ENCODE data around the gene EFHC1. TPM values are rescaled to one million over a fixed set of nuclear protein-coding genes. Genes with fewer than 3 reads are reported as not detected.

Gene EFHC1
- total RNA-seq, 1 experiment from 2014 or later, result 12.4 TPM

DNA sequence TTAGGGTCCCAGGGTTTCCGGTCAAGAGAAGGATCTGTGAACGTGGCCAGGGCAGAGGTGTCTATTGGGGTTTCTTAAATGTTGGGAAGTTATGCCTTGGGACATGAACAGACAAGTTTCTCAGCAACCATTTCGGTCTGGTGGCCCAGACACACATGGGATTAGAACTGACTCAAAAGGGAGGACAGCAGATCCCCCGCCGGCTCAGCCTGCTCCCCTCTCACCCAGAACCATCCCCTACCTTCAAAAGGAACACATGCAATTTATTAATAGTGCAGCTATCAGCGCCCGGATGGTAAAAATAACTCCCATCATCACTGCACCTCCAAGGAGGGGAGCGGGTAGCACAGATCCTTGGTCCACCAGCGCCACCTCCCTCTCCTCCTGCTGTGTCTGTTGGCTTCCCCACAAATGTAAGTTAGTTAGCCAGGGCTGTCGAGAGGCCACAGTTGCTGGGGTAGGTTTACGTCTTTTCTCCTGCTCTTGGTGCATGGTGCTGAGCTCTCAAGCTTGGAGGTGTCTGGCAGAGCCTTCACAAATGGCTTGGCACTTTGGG lies 79.6 kb downstream of the EFHC1 start:
- Histone ChIP-seq H3K4me1 (ENCODE audit: control insufficient read depth in 1 of 2, insufficient read depth in 2 of 2, low read length in 2 of 2) (peaks cover 17 to 25% of the 10 kb centered on the region in 2 experiments), H3K27me3 (ENCODE audit: insufficient read depth, low read length) (no peaks in the 10 kb centered on the region), H3K27ac (ENCODE audit: low read depth, low read length) (no peak overlapping the region), H4K20me1 (ENCODE audit: insufficient read depth) (no peaks in the 10 kb centered on the region), H2AFZ (ENCODE audit: low read depth, low read length, poor library complexity, severe bottlenecking) (no peak overlapping the region), H3K79me2 (ENCODE audit: insufficient read depth, low read length) (no peaks in the 10 kb centered on the region), H3K36me3 (ENCODE audit: control insufficient read depth in 1 of 2, insufficient read depth in 2 of 2, low read length in 2 of 2) (peaks cover 3 to 8% of the 10 kb centered on the region in 2 experiments; a peak in 2 of 4 replicates), H3K9me3 (ENCODE audit: control insufficient read depth in 1 of 2, insufficient read depth in 1 of 2, low read depth in 1 of 2, low read length in 2 of 2) (no peaks in the 10 kb centered on the region), H3K9me2 (ENCODE audit: insufficient read depth) (no peaks in the 10 kb centered on the region), H3K4me2 (ENCODE audit: low read length) (no peak overlapping the region), H3K4me3 (replicated peaks in 1 of 2; ENCODE audit: low read depth in 1 of 2, low read length in 2 of 2) (no peak overlapping the region), H3K9ac (ENCODE audit: low read length) (no peak overlapping the region)
- DNase-seq (ENCODE audit: low read depth, low spot score) (no peak), ATAC-seq (no peak)
- TF ChIP-seq EZH2 (IDR thresholded peaks at IDR 0.05) (no peak), POLR2A (IDR thresholded peaks at IDR 0.05; ENCODE audit: borderline replicate concordance, extremely low read depth, insufficient read depth, insufficient read length) (no peak), EGR1 (IDR thresholded peaks at IDR 0.05; ENCODE audit: low read depth) (no peak), JUND (IDR thresholded peaks at IDR 0.05) (no peak), RAD21 (IDR thresholded peaks at IDR 0.05; ENCODE audit: low read depth) (no peak), YY1 (IDR thresholded peaks at IDR 0.05; ENCODE audit: extremely low read depth, insufficient replicate concordance, low read depth, low read length) (no peak), ELF1 (IDR thresholded peaks at IDR 0.05; ENCODE audit: borderline replicate concordance, low read depth) (no peak), ZFX (IDR thresholded peaks at IDR 0.05) (no peak), POLR2AphosphoS5 (IDR thresholded peaks at IDR 0.05; ENCODE audit: low read depth, low read length) (no peak), SRF (IDR thresholded peaks at IDR 0.05; ENCODE audit: low read depth) (no peak), FOSL1 (IDR thresholded peaks at IDR 0.05; ENCODE audit: low read depth) (no peak), REST (IDR thresholded peaks at IDR 0.05; ENCODE audit: low read depth) (no peak), TCF7L2 (IDR thresholded peaks at IDR 0.05; ENCODE audit: borderline replicate concordance, extremely low read depth, insufficient read depth, insufficient read length) (no peak), CEBPB (IDR thresholded peaks at IDR 0.05; ENCODE audit: low read depth) (no peak)
- TF ChIP-seq, protein P1, sequence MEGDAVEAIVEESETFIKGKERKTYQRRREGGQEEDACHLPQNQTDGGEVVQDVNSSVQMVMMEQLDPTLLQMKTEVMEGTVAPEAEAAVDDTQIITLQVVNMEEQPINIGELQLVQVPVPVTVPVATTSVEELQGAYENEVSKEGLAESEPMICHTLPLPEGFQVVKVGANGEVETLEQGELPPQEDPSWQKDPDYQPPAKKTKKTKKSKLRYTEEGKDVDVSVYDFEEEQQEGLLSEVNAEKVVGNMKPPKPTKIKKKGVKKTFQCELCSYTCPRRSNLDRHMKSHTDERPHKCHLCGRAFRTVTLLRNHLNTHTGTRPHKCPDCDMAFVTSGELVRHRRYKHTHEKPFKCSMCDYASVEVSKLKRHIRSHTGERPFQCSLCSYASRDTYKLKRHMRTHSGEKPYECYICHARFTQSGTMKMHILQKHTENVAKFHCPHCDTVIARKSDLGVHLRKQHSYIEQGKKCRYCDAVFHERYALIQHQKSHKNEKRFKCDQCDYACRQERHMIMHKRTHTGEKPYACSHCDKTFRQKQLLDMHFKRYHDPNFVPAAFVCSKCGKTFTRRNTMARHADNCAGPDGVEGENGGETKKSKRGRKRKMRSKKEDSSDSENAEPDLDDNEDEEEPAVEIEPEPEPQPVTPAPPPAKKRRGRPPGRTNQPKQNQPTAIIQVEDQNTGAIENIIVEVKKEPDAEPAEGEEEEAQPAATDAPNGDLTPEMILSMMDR (IDR thresholded peaks at IDR 0.05 in 2 of 3, conservative IDR thresholded peaks at IDR 0.05 in 1 of 3; ENCODE audit: borderline replicate concordance in 1 of 3, insufficient read depth in 1 of 3, low read depth in 2 of 3, low read length in 2 of 3), result no peak
- TF ChIP-seq, protein P2, sequence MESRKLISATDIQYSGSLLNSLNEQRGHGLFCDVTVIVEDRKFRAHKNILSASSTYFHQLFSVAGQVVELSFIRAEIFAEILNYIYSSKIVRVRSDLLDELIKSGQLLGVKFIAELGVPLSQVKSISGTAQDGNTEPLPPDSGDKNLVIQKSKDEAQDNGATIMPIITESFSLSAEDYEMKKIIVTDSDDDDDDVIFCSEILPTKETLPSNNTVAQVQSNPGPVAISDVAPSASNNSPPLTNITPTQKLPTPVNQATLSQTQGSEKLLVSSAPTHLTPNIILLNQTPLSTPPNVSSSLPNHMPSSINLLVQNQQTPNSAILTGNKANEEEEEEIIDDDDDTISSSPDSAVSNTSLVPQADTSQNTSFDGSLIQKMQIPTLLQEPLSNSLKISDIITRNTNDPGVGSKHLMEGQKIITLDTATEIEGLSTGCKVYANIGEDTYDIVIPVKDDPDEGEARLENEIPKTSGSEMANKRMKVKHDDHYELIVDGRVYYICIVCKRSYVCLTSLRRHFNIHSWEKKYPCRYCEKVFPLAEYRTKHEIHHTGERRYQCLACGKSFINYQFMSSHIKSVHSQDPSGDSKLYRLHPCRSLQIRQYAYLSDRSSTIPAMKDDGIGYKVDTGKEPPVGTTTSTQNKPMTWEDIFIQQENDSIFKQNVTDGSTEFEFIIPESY (IDR thresholded peaks at IDR 0.05; ENCODE audit: extremely low read depth, insufficient replicate concordance, low read length), result no peak
- no TSS peak for BruUV-seq (replicated peaks)
- POLR2A ChIA-PET, result no interaction called here
- RAD21 ChIA-PET (ENCODE audit: low non-redundant PET in 1 of 2, low total read pairs in 2 of 2, uncharacterized antibody in 2 of 2, unreplicated experiment in 2 of 2), result no interaction called here
- intact Hi-C loops (cut with micrococcal nuclease), result loop anchor here (5.0 kb wide), 1 partner anchor 163 kb away; no protein-coding TSS in a partner anchor
- CTCF ChIA-PET, result no interaction called here

Data from HCT116 (cell line).